ENCODE results near the gene TKT. TPM values are rescaled to one million over a fixed set of nuclear protein-coding genes. Genes with fewer than 3 reads are reported as not detected.

Gene TKT
- total RNA-seq, 1 experiment from 2014 or later: 406 TPM

GRCh38 chr3:53225651-53226050 lies 30.2 kb downstream of the TKT start:
- no peak for DNase-seq (ENCODE audit: low spot score)

GRCh38 chr3:53225181-53225580 lies 30.6 kb downstream of the TKT start:
- DNase-seq (ENCODE audit: low spot score): no peak

GRCh38 chr3:53224536-53224935 lies 31.3 kb downstream of the TKT start:
- DNase-seq (ENCODE audit: low spot score): no peak

- no peak for DNase-seq (ENCODE audit: low spot score)
Observed at GRCh38 chr3:53224026-53224425, 31.8 kb downstream of the TKT start.

GRCh38 chr3:53223541-53223966 lies 32.3 kb downstream of the TKT start:
- DNase-seq (ENCODE audit: low spot score): no peak

GRCh38 chr3:53223025-53223424 lies 32.8 kb downstream of the TKT start:
- DNase-seq (ENCODE audit: low spot score): no peak

- DNase-seq (ENCODE audit: low spot score): no peak
Observed at GRCh38 chr3:53222183-53222901, 33.5 kb downstream of the TKT start.

GRCh38 chr3:53221827-53222182 lies 34.0 kb downstream of the TKT start:
- no peak for DNase-seq (ENCODE audit: low spot score)

GRCh38 chr3:53221345-53221744 lies 34.5 kb downstream of the TKT start:
- DNase-seq (ENCODE audit: low spot score): no peak

GRCh38 chr3:53219895-53220483 lies 35.8 kb downstream of the TKT start:
- DNase-seq (ENCODE audit: low spot score): peak; percentile 78

GRCh38 chr3:53218131-53218530 lies 37.7 kb downstream of the TKT start:
- DNase-seq (ENCODE audit: low spot score): no peak

- DNase-seq (ENCODE audit: low spot score): no peak
Observed at GRCh38 chr3:53217175-53217574, 38.6 kb downstream of the TKT start.

- no peak for DNase-seq (ENCODE audit: low spot score)
Observed at GRCh38 chr3:53216723-53217122, 39.1 kb downstream of the TKT start.

GRCh38 chr3:53215816-53216215 lies 40.0 kb downstream of the TKT start:
- DNase-seq (ENCODE audit: low spot score): no peak

GRCh38 chr3:53213276-53213675 lies 42.5 kb downstream of the TKT start:
- no peak for DNase-seq (ENCODE audit: low spot score)

- DNase-seq (ENCODE audit: low spot score): no peak
Observed at GRCh38 chr3:53211706-53212702, 43.8 kb downstream of the TKT start.

- no peak for DNase-seq (ENCODE audit: low spot score)
Observed at GRCh38 chr3:53202331-53203015, 53.3 kb downstream of the TKT start.

GRCh38 chr3:53200501-53201498 lies 55.0 kb downstream of the TKT start:
- DNase-seq (ENCODE audit: low spot score): no peak

GRCh38 chr3:53199834-53200233 lies 56.0 kb downstream of the TKT start:
- DNase-seq (ENCODE audit: low spot score): no peak

- no peak for DNase-seq (ENCODE audit: low spot score)
Observed at GRCh38 chr3:53198996-53199395, 56.8 kb downstream of the TKT start.
